HepG2 (cell line): ENCODE data around the gene GNAL. TPM values are rescaled to one million over a fixed set of nuclear protein-coding genes. Genes with fewer than 3 reads are reported as not detected.

Source experiments
- ATAC-seq: fragments of 200-7000 bp; cut with Tn5 transposase; 3 replicates; pipeline ENCODE4 v1.9.1; 2020; ENCODE audit warnings: mild to moderate bottlenecking, moderate library complexity
- BruUV-seq: library from RNA; stranded (reverse); fragments of 400-500 nt; replicated peaks from 2 replicates; lab custom pipeline; 2021; lab: Mats Ljungman, UMichigan
- CTCF ChIA-PET: fragments of 300-600 bp; formaldehyde crosslinking; extraction: SDS; loops from one replicate; lab custom pipeline; 2021; ENCODE audit warnings: low total read pairs, inconsistent platforms, low intra/inter-chr PET ratio; lab: Yijun Ruan, JAX
- POLR2A ChIA-PET: fragments of 350-600 bp; sonication (Branson Sonifier 250); formaldehyde crosslinking; loops from one replicate; lab custom pipeline; 2020; ENCODE audit warnings: antibody characterized with exemption, inconsistent platforms; lab: Yijun Ruan, JAX
- DNase-seq: peaks from one replicate; pipeline ENCODE4 v3.0.0-alpha.2; 2015; ENCODE audit warnings: low spot score
- FAIRE-seq: peaks from 3 replicates; lab custom pipeline; 2011; peaks lifted over from hg19 to GRCh38; lab: Jason Lieb, UNC
- H2AFZ ChIP-seq: one replicate; pipeline ENCODE4 v1.6.1; 2011; ENCODE audit warnings: low read length, inconsistent platforms
- H3K27ac ChIP-seq: fragments of 300-600 bp; 3 replicates; pipeline ENCODE4 v1.8.0; 2011; ENCODE audit warnings: mixed run types, mild to moderate bottlenecking, mixed read lengths, low read length, inconsistent platforms; ENCODE audit not compliant: insufficient read depth; ENCODE audit errors: extremely low read length
- H3K27me3 ChIP-seq, 2 experiments: fragments of 200-600 bp in 1 of 2; 2 replicates in 1 of 2; 3 replicates in 1 of 2; pipeline versions ENCODE4 v1.6.0 to v1.8.0; 2011; ENCODE audit warnings: low read length in 2 of 2, mild to moderate bottlenecking in 2 of 2, moderate library complexity in 2 of 2, inconsistent platforms in 1 of 2; ENCODE audit not compliant: insufficient read depth in 2 of 2, control insufficient read depth in 1 of 2
- H3K36me3 ChIP-seq, 2 experiments: fragments of 200-600 bp in 1 of 2; replicated peaks in 1 of 2; 2 replicates in 1 of 2; 3 replicates in 1 of 2; pipeline versions ENCODE4 v1.5.1 to v1.8.0; 2011; ENCODE audit warnings: low read length in 2 of 2, inconsistent platforms in 1 of 2; ENCODE audit not compliant: insufficient read depth in 2 of 2, control insufficient read depth in 1 of 2
- H3K4me1 ChIP-seq: 2 replicates; pipeline ENCODE4 v1.5.1; 2012; ENCODE audit warnings: low read length, inconsistent platforms; ENCODE audit not compliant: insufficient read depth
- H3K4me2 ChIP-seq: 2 replicates; pipeline ENCODE4 v1.6.0; 2011; ENCODE audit warnings: low read depth, low read length, inconsistent platforms
- H3K4me3 ChIP-seq, 3 experiments: fragments of 200-600 bp in 1 of 3; sonication (generic), shearing (Covaris generic) in 1 of 3; replicated peaks in 1 of 3; 2 replicates each; pipeline ENCODE4 v1.5.1; 2011 to 2016; ENCODE audit warnings: low read length in 3 of 3, inconsistent platforms in 2 of 3, low read depth in 2 of 3, mild to moderate bottlenecking in 2 of 3, control low read depth in 1 of 3, mixed read lengths in 1 of 3; ENCODE audit not compliant: insufficient read depth in 1 of 3
- H3K79me2 ChIP-seq: one replicate; pipeline ENCODE4 v1.6.1; 2011; ENCODE audit warnings: low read length, inconsistent platforms; ENCODE audit not compliant: insufficient read depth
- H3K9ac ChIP-seq: 2 replicates; pipeline ENCODE4 v1.6.0; 2011; ENCODE audit warnings: mild to moderate bottlenecking, low read depth, low read length, inconsistent platforms; ENCODE audit not compliant: insufficient read depth
- H3K9me3 ChIP-seq: 2 replicates; pipeline ENCODE4 v1.5.1; 2012; ENCODE audit warnings: mild to moderate bottlenecking, low read length
- H4K20me1 ChIP-seq: 2 replicates; pipeline ENCODE4 v1.6.0; 2011; ENCODE audit warnings: inconsistent platforms, mild to moderate bottlenecking, low read length, moderate library complexity; ENCODE audit not compliant: insufficient read depth
- AKAP8 ChIP-seq: sonication (generic); formaldehyde crosslinking; IDR thresholded peaks from 2 replicates; pipeline ENCODE4 v1.5.1; 2020; ENCODE audit warnings: mild to moderate bottlenecking, missing genetic modification reagents
- ARNT2 ChIP-seq: sonication (generic); formaldehyde crosslinking; IDR thresholded peaks from 2 replicates; pipeline ENCODE4 v1.8.0; 2022; ENCODE audit warnings: mild to moderate bottlenecking, low read depth, missing genetic modification reagents, moderate library complexity
- CAMTA2 ChIP-seq: sonication (generic); formaldehyde crosslinking; IDR thresholded peaks from 2 replicates; pipeline ENCODE4 v1.4.0; 2020; ENCODE audit warnings: mild to moderate bottlenecking, missing genetic modification reagents, borderline replicate concordance
- CCDC6 ChIP-seq: sonication (generic); formaldehyde crosslinking; IDR thresholded peaks from 2 replicates; pipeline ENCODE4 v1.8.1; 2022; ENCODE audit warnings: mild to moderate bottlenecking, missing genetic modification reagents, moderate library complexity
- EP300 ChIP-seq, 3 experiments: sonication (generic) in 1 of 3; formaldehyde crosslinking in 1 of 3; IDR thresholded peaks; 2 replicates each; pipeline versions ENCODE4 v1.5.1 to v1.6.1; 2011 to 2020; ENCODE audit warnings: low read depth in 2 of 3, low read length in 2 of 3, borderline replicate concordance in 1 of 3, improper control_type of control experiment in 1 of 3, mild to moderate bottlenecking in 1 of 3, missing genetic modification reagents in 1 of 3, moderate library complexity in 1 of 3
- KDM5A ChIP-seq: fragments of 200-600 bp; sonication (generic); IDR thresholded peaks from 2 replicates; pipeline ENCODE4 v1.7.0; 2018; ENCODE audit warnings: antibody characterized with exemption, mild to moderate bottlenecking, low read length, borderline replicate concordance
- POLR2AphosphoS2 ChIP-seq: IDR thresholded peaks from 2 replicates; pipeline ENCODE4 v1.6.1; 2011; ENCODE audit warnings: low read depth, low read length, improper control_type of control experiment
- ZBTB7B ChIP-seq: sonication (generic); formaldehyde crosslinking; IDR thresholded peaks from 2 replicates; pipeline ENCODE4 v1.4.0; 2020; ENCODE audit warnings: missing genetic modification reagents
- ZNF34 ChIP-seq: sonication (generic); formaldehyde crosslinking; IDR thresholded peaks from 2 replicates; pipeline ENCODE4 v1.4.0; 2020; ENCODE audit warnings: mild to moderate bottlenecking, missing genetic modification reagents, borderline replicate concordance
- ZSCAN30 ChIP-seq: sonication (generic); formaldehyde crosslinking; IDR thresholded peaks from 2 replicates; pipeline ENCODE4 v1.5.0; 2020; ENCODE audit warnings: mild to moderate bottlenecking, missing genetic modification reagents
- ZSCAN9 ChIP-seq: IDR thresholded peaks from 2 replicates; pipeline ENCODE4 v1.6.1; 2016; ENCODE audit warnings: borderline replicate concordance
- WGBS: methylation state at CpG from one replicate; pipeline ENCODE4 v1.1.6; 2017; ENCODE audit warnings: low lambda C conversion rate; 5-methylcytosine and 5-hydroxymethylcytosine counted together
- in situ Hi-C: cut with HindIII; loops from 2 replicates; pipeline ENCODE4 v1.10.0; 2017; ENCODE audit warnings: low pct_unique_long_range_greater_than_20kb; ENCODE audit not compliant: extremely low pct_ligation_motif_present
- intact Hi-C: fragments of 100-400 bp; cut with micrococcal nuclease; formaldehyde crosslinking; loops from one replicate; pipeline ENCODE4 v1.10.0; 2022; ENCODE audit not compliant: unreplicated experiment
- polyA plus RNA-seq, 8 experiments: library from polyadenylated mRNA; depleted of rRNA in 3 of 8; stranded (reverse) in 7 of 8; unstranded in 1 of 8; fragments of >200 nt; fragmentation: Illumina TruSeq in 4 of 8; extraction: Trizol in 4 of 8; gene quantifications; 2 replicates each; pipeline versions ENCODE4 v1.2.1 to v1.2.3, GENCODE V29; 2011 to 2016; ENCODE audit warnings: low read depth in 4 of 8, missing spikeins in 1 of 8, mixed read lengths in 1 of 8; ENCODE audit not compliant: insufficient read depth in 1 of 8
- total RNA-seq, 5 experiments: library from RNA; depleted of rRNA; stranded (reverse); fragments of >200 nt; fragmentation: Illumina TruSeq; extraction: Trizol; gene quantifications; 2 replicates each; pipeline ENCODE4 v1.2.3, GENCODE V29; 2016; ENCODE audit warnings: low read depth in 1 of 5

Gene GNAL
- total and polyA plus RNA-seq, 2 of the 13 experiments (the other 11 are each of a cell fraction or from before 2014, with no cell fraction given): 0.87 to 1.4 TPM

GRCh38 chr18:11739893-11740292 is 50.8 kb downstream of the GNAL start:
- Histone ChIP-seq H2AFZ (no peak overlapping the region), H3K4me2 (no peak overlapping the region), H3K4me3 (no peak overlapping the region), H3K79me2 (no peaks in the 10 kb centered on the region), H3K27me3 (peaks cover 2 to 23% of the 10 kb centered on the region in 2 experiments), H3K36me3 (no peaks in the 10 kb centered on the region), H4K20me1 (no peaks in the 10 kb centered on the region), H3K4me1 (no peaks in the 10 kb centered on the region), H3K9me3 (no peaks in the 10 kb centered on the region), H3K9ac (no peak overlapping the region), H3K27ac (no peak overlapping the region)
- ATAC-seq: no peak
- DNase-seq: no peak
- 17% methylated on average over 7 of the region's 7 CpGs for WGBS
- POLR2A ChIA-PET: no interaction called here
- in situ Hi-C loops: loop anchor here (5.0 kb wide), 1 partner anchor 302 kb away; no protein-coding TSS in a partner anchor
- CTCF ChIA-PET: no interaction called here
- intact Hi-C loops: loop anchor here (10.0 kb wide), 1 partner anchor 85 kb away; no protein-coding TSS in a partner anchor
- BruUV-seq: no TSS peak
- TF ChIP-seq CAMTA2 (CRISPR knock-in tag) (no peak), CCDC6 (no peak), AKAP8 (no peak), ARNT2 (CRISPR knock-in tag) (no peak), ZBTB7B (no peak), ZSCAN9 (CRISPR knock-in tag) (no peak), ZSCAN30 (no peak), KDM5A (no peak), ZNF34 (CRISPR knock-in tag) (no peak), POLR2AphosphoS2 (no peak), EP300 (IDR thresholded peaks at IDR 0.05; ENCODE audit: low read depth in 2 of 2, low read length in 2 of 2) (no peak), EP300 (CRISPR knock-in tag; IDR thresholded peaks at IDR 0.05; ENCODE audit: borderline replicate concordance) (no peak)
- FAIRE-seq: no peak
